ENCODE measurements around the gene ZNF77. TPM values are rescaled to one million over a fixed set of nuclear protein-coding genes. Genes with fewer than 3 reads are reported as not detected.
A peak's percentile ranks its signal among the peaks of the same experiment; 100 is the strongest.

ZNF77 gene
- total and polyA plus RNA-seq, 10 of the 15 experiments (the other 5 are each of a cell fraction or from before 2014, with no cell fraction given): 1.9 to 4.7 (median 3.0) TPM

- TF ChIP-seq HSF1 (IDR thresholded peaks at IDR 0.05; ENCODE audit: low read depth, low read length) (0 out of 2 replicates have a peak, but pooled peaks have one; percentile 57), MTA3 (IDR thresholded peaks at IDR 0.05; ENCODE audit: borderline replicate concordance, low read length) (no peak), IRF5 (IDR thresholded peaks at IDR 0.05; ENCODE audit: borderline replicate concordance) (no peak), MEF2B (IDR thresholded peaks at IDR 0.05; ENCODE audit: partially characterized antibody, poor library complexity, severe bottlenecking) (peak; percentile 34), GABPA (IDR thresholded peaks at IDR 0.05; ENCODE audit: low read depth) (peak; percentile 99), IKZF1 (conservative IDR thresholded peaks at IDR 0.05) (peak; percentile 87), STAT3 (IDR thresholded peaks at IDR 0.05; ENCODE audit: low read depth, low read length) (no peak), MTA2 (IDR thresholded peaks at IDR 0.05; ENCODE audit: low read depth) (peak; percentile 99), REST (IDR thresholded peaks at IDR 0.05; ENCODE audit: low read depth, low read length) (no peak), POLR2AphosphoS2 (IDR thresholded peaks at IDR 0.05; ENCODE audit: low read depth, low read length) (peak; percentile 91), PAX5 (IDR thresholded peaks at IDR 0.05; ENCODE audit: borderline replicate concordance, low read depth, low read length) (peak; percentile 100), ZNF384 (IDR thresholded peaks at IDR 0.05; ENCODE audit: borderline replicate concordance, low read depth, low read length) (no peak), CREM (IDR thresholded peaks at IDR 0.05; ENCODE audit: low read depth) (peak; percentile 75), CREB1 (IDR thresholded peaks at IDR 0.05; ENCODE audit: low read depth) (peak; percentile 85), ZNF687 (IDR thresholded peaks at IDR 0.05) (peak; percentile 71), JUND (IDR thresholded peaks at IDR 0.05; ENCODE audit: low read depth, low read length) (no peak), EED (IDR thresholded peaks at IDR 0.05; ENCODE audit: low read depth) (0 out of 2 replicates have a peak, but pooled peaks have one; percentile 10), CEBPB (IDR thresholded peaks at IDR 0.05; ENCODE audit: borderline replicate concordance in 1 of 2, low read depth in 2 of 2, low read length in 2 of 2) (no peak), POLR2A (IDR thresholded peaks at IDR 0.05; ENCODE audit: low read depth, low read length) (peak; percentile 97), SP1 (IDR thresholded peaks at IDR 0.05; ENCODE audit: low read depth, low read length) (peak; percentile 93)
These were observed 5.7 kb upstream of the ZNF77 start (continued) for GRCh38 chr19:2950286-2951124.

All from GM12878 (cell line).